ENCODE results near the gene PHOSPHO2. TPM values are rescaled to one million over a fixed set of nuclear protein-coding genes. Genes with fewer than 3 reads are reported as not detected.

PHOSPHO2 gene
- total RNA-seq, 1 experiment from 2014 or later = 5.9 TPM

GRCh38 chr2:169673921-169674320 lies 20.3 kb upstream of the PHOSPHO2 start:
- ChIA-PET POLR2A (ENCODE audit: unreplicated experiment) (no interaction called here), CTCF (no interaction called here)
- Histone ChIP-seq H3K36me3 (ENCODE audit: low read depth, low read length) (no peaks in the 10 kb centered on the region), H3K79me2 (ENCODE audit: low read length) (no peaks in the 10 kb centered on the region), H2AFZ (ENCODE audit: low read length) (no peak overlapping the region), H3K4me3 (ENCODE audit: low read length) (no peak overlapping the region), H3K9me2 (replicated peaks; ENCODE audit: low read length) (no peaks in the 10 kb centered on the region), H3F3A (ENCODE audit: low read length, unreplicated experiment) (no peaks in the 10 kb centered on the region), H4K20me1 (ENCODE audit: low read length) (no peaks in the 10 kb centered on the region), H3K27me3 (ENCODE audit: low read length) (no peaks in the 10 kb centered on the region), H3K4me1 (ENCODE audit: insufficient read depth, low read length) (no peaks in the 10 kb centered on the region), H3K9ac (ENCODE audit: low read length) (no peak overlapping the region), H3K27ac (ENCODE audit: low read length) (no peak overlapping the region), H3K9me3 (ENCODE audit: low read length) (no peaks in the 10 kb centered on the region), H3K4me2 (ENCODE audit: low read length) (no peak overlapping the region)
- TF ChIP-seq EZH2phosphoT487 (IDR thresholded peaks at IDR 0.05; ENCODE audit: borderline replicate concordance, low read length) (no peak), EZH2 (IDR thresholded peaks at IDR 0.05; ENCODE audit: low read length, unreplicated experiment) (no peak), CTCF (conservative IDR thresholded peaks at IDR 0.05; ENCODE audit: low read depth, low read length) (no peak)
- no peak for DNase-seq
- BruUV-seq (replicated peaks) = no TSS peak
- intact Hi-C loops (cut with micrococcal nuclease) = no loop called here
- no peak for ATAC-seq

GRCh38 chr2:169676357-169676756 lies 17.9 kb upstream of the PHOSPHO2 start:
- Histone ChIP-seq H3K9me3 (ENCODE audit: low read length) (no peaks in the 10 kb centered on the region), H4K20me1 (ENCODE audit: low read length) (no peaks in the 10 kb centered on the region), H3K9ac (ENCODE audit: low read length) (no peak overlapping the region), H3K4me2 (ENCODE audit: low read length) (no peak overlapping the region), H3K27me3 (ENCODE audit: low read length) (no peaks in the 10 kb centered on the region), H3K4me3 (ENCODE audit: low read length) (no peak overlapping the region), H3F3A (ENCODE audit: low read length, unreplicated experiment) (no peaks in the 10 kb centered on the region), H3K9me2 (replicated peaks; ENCODE audit: low read length) (no peaks in the 10 kb centered on the region), H3K4me1 (ENCODE audit: insufficient read depth, low read length) (no peaks in the 10 kb centered on the region), H2AFZ (ENCODE audit: low read length) (no peak overlapping the region), H3K27ac (ENCODE audit: low read length) (no peak overlapping the region), H3K79me2 (ENCODE audit: low read length) (no peaks in the 10 kb centered on the region), H3K36me3 (ENCODE audit: low read depth, low read length) (no peaks in the 10 kb centered on the region)
- CTCF ChIA-PET = no interaction called here
- POLR2A ChIA-PET (ENCODE audit: unreplicated experiment) = no interaction called here
- intact Hi-C loops (cut with micrococcal nuclease) = no loop called here
- peak; percentile 26 for DNase-seq
- no TSS peak for BruUV-seq (replicated peaks)
- no peak; the same call in 1 of the 2 replicates for ATAC-seq
- TF ChIP-seq EZH2phosphoT487 (IDR thresholded peaks at IDR 0.05; ENCODE audit: borderline replicate concordance, low read length) (no peak), EZH2 (IDR thresholded peaks at IDR 0.05; ENCODE audit: low read length, unreplicated experiment) (no peak), CTCF (conservative IDR thresholded peaks at IDR 0.05; ENCODE audit: low read depth, low read length) (peak; percentile 56)

GRCh38 chr2:169676850-169677249 lies 17.4 kb upstream of the PHOSPHO2 start:
- TF ChIP-seq EZH2 (IDR thresholded peaks at IDR 0.05; ENCODE audit: low read length, unreplicated experiment) (no peak), CTCF (conservative IDR thresholded peaks at IDR 0.05; ENCODE audit: low read depth, low read length) (no peak), EZH2phosphoT487 (IDR thresholded peaks at IDR 0.05; ENCODE audit: borderline replicate concordance, low read length) (no peak)
- no peaks in the 10 kb centered on the region for H3F3A ChIP-seq (ENCODE audit: low read length, unreplicated experiment)
- no peaks in the 10 kb centered on the region for H3K9me3 ChIP-seq (ENCODE audit: low read length)
- no peak overlapping the region for H3K9ac ChIP-seq (ENCODE audit: low read length)
- no peaks in the 10 kb centered on the region for H3K79me2 ChIP-seq (ENCODE audit: low read length)
- ATAC-seq (no peak), DNase-seq (no peak)
- H2AFZ ChIP-seq (ENCODE audit: low read length) = no peak overlapping the region
- H3K4me2 ChIP-seq (ENCODE audit: low read length) = no peak overlapping the region
- H3K36me3 ChIP-seq (ENCODE audit: low read depth, low read length) = no peaks in the 10 kb centered on the region
- no peaks in the 10 kb centered on the region for H4K20me1 ChIP-seq (ENCODE audit: low read length)
- ChIA-PET POLR2A (ENCODE audit: unreplicated experiment) (no interaction called here), CTCF (no interaction called here)
- no peaks in the 10 kb centered on the region for H3K9me2 ChIP-seq (replicated peaks; ENCODE audit: low read length)
- BruUV-seq (replicated peaks) = no TSS peak
- no peak overlapping the region for H3K27ac ChIP-seq (ENCODE audit: low read length)
- H3K27me3 ChIP-seq (ENCODE audit: low read length) = no peaks in the 10 kb centered on the region
- H3K4me1 ChIP-seq (ENCODE audit: insufficient read depth, low read length) = no peaks in the 10 kb centered on the region
- intact Hi-C loops (cut with micrococcal nuclease) = no loop called here
- no peak overlapping the region for H3K4me3 ChIP-seq (ENCODE audit: low read length)

Measured in PC-3 (cell line).